ENCODE results near the gene ATP1B1.
A peak's percentile ranks its signal among the peaks of the same experiment; 100 is the strongest.

The ATP1B1 gene

DNA sequence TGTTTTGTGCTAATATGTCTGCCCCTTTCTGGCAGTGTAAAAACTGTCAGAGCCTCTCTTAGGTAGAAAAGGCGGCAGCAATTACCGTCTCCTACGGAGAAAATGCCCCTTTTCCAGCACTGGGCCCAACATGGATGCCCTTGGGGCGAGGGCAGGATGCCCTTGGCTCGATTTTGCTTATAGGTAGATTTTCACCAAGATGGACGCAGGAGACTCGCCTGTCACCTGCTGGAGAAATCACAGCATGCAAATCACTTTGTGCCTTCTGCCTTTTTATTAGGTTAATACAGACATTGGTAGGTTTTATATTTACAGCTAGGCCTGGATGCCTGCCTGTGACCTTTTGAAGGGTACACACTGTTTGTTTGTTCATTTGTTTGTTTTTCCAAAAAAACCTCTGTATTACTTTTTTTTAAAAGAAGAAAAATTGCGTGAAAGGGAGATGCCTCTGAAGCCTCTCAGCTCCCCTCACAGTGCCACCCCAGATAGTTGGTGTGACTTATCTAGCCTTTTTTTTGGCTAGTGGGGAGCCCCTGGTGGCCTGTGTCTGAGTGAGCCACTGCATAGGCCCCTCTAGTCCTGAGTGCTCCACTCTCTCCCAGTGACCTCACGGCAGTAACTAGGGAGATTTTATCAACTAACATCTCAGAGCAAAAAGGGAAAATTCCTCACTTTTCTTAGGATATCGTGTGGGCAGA, 2.5 kb downstream of the ATP1B1 start:
- Histone ChIP-seq H3K27ac (ENCODE audit: low read length) (no peak overlapping the region), H3K9me3 (ENCODE audit: insufficient read depth, low read depth, low read length) (no peaks in the 10 kb centered on the region), H3K4me3 (ENCODE audit: low read length) (peak overlapping the region; percentile 96; the same call in 1 of the 2 replicates), H3K27me3 (ENCODE audit: insufficient read depth, low read length) (peaks cover 12% of the 10 kb centered on the region), H3K4me1 (ENCODE audit: insufficient read depth, low read length) (peaks cover 37% of the 10 kb centered on the region), H3K9ac (ENCODE audit: low read depth, low read length) (peak overlapping the region; percentile 89; the same call in 1 of the 2 replicates), H3K36me3 (ENCODE audit: insufficient read depth, low read depth, low read length) (peaks cover 29% of the 10 kb centered on the region)

- Histone ChIP-seq H3K36me3 (ENCODE audit: insufficient read depth, low read depth, low read length) (peaks cover 35% of the 10 kb centered on the region), H3K4me3 (ENCODE audit: low read length) (peak overlapping the region; percentile 34; the same call in 1 of the 2 replicates), H3K27ac (ENCODE audit: low read length) (peak overlapping the region; percentile 18), H3K9ac (ENCODE audit: low read depth, low read length) (peak overlapping the region; percentile 4; the same call in 1 of the 2 replicates), H3K4me1 (ENCODE audit: insufficient read depth, low read length) (peaks cover 39% of the 10 kb centered on the region), H3K27me3 (ENCODE audit: insufficient read depth, low read length) (peaks cover 6% of the 10 kb centered on the region), H3K9me3 (ENCODE audit: insufficient read depth, low read depth, low read length) (no peaks in the 10 kb centered on the region)
These were observed 3.2 kb downstream of the ATP1B1 start for GRCh38 chr1:169109561-169110134.

GRCh38 chr1:169110236-169110635, 3.7 kb downstream of the ATP1B1 start:
- Histone ChIP-seq H3K4me3 (ENCODE audit: low read length) (no peak overlapping the region), H3K36me3 (ENCODE audit: insufficient read depth, low read depth, low read length) (peaks cover 36% of the 10 kb centered on the region), H3K9ac (ENCODE audit: low read depth, low read length) (peak overlapping the region; percentile 4; the same call in 1 of the 2 replicates), H3K27me3 (ENCODE audit: insufficient read depth, low read length) (peaks cover under 1% of the 10 kb centered on the region; the same call in 1 of the 2 replicates), H3K9me3 (ENCODE audit: insufficient read depth, low read depth, low read length) (no peaks in the 10 kb centered on the region), H3K27ac (ENCODE audit: low read length) (peak overlapping the region; percentile 18), H3K4me1 (ENCODE audit: insufficient read depth, low read length) (peaks cover 33% of the 10 kb centered on the region)

DNA sequence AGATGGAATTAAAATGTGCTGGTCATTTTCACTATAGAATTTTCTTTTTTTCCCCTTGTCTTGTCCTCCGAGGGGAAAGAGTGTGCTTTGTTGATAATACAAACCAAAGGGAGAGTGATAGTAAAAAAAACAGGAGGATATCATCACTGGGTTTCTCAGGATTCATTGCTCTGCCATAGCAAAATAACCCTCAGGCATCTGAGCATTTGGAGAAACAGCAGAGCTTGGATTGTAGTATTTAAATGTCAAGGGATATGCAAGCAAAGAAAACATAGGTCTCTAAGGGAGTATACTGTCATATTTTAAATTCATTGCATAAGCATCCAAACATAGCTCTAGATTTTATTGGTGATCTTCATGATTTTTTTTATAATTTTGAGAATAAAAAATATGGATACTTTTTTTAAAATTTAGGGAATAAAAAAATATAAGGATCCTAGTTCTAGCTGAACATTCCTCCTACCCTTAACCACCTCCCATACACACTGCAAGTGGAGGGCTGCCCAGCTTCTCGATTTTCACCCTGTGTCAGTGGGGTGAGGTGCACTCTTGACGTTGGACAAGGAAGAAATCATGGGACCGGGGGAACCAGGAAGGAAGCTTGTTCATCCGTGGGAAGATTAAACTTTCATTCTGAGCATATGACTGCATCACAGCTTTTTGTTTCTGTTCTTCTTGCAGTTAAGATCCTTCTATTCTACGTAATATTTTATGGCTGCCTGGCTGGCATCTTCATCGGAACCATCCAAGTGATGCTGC, 4.4 kb downstream of the ATP1B1 start:
- peaks cover 32% of the 10 kb centered on the region for H3K4me1 ChIP-seq (ENCODE audit: insufficient read depth, low read length)
- H3K27ac ChIP-seq (ENCODE audit: low read length): no peak overlapping the region
- no peak overlapping the region for H3K4me3 ChIP-seq (ENCODE audit: low read length)

GRCh38 chr1:169111472-169111871, 5.0 kb downstream of the ATP1B1 start:
- Histone ChIP-seq H3K9me3 (ENCODE audit: insufficient read depth, low read depth, low read length) (no peaks in the 10 kb centered on the region), H3K9ac (ENCODE audit: low read depth, low read length) (no peak overlapping the region), H3K27ac (ENCODE audit: low read length) (no peak overlapping the region), H3K36me3 (ENCODE audit: insufficient read depth, low read depth, low read length) (peaks cover 45% of the 10 kb centered on the region), H3K27me3 (ENCODE audit: insufficient read depth, low read length) (no peaks in the 10 kb centered on the region), H3K4me3 (ENCODE audit: low read length) (no peak overlapping the region), H3K4me1 (ENCODE audit: insufficient read depth, low read length) (peaks cover 32% of the 10 kb centered on the region)

More for the DNA sequence above, 4.4 kb downstream of the ATP1B1 start:
- peak overlapping the region; percentile 4; the same call in 1 of the 2 replicates for H3K9ac ChIP-seq (ENCODE audit: low read depth, low read length)
- no peaks in the 10 kb centered on the region for H3K27me3 ChIP-seq (ENCODE audit: insufficient read depth, low read length)
- H3K9me3 ChIP-seq (ENCODE audit: insufficient read depth, low read depth, low read length): no peaks in the 10 kb centered on the region
- peaks cover 40% of the 10 kb centered on the region for H3K36me3 ChIP-seq (ENCODE audit: insufficient read depth, low read depth, low read length)

DNA sequence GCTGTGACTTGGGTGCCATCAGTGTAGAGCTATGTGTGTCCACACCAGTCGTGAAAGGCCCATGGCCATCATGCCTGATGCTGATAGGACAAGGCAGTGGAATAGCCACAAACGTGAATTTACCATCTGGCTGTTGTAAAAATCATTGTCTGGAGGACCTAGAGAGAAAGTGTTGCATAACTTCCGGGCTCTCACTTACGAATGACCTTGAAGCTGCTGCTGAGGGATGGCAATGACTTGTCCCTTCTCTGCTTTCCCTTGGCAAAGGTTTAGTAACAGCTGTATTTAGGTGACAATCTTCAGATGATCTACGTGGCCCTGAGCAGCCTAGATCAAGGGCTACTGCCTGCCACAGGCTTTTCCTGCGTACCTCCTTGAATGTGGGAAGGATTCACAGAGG, 5.8 kb downstream of the ATP1B1 start:
- H3K27ac ChIP-seq (ENCODE audit: low read length): no peak overlapping the region
- no peak overlapping the region for H3K4me3 ChIP-seq (ENCODE audit: low read length)
- no peaks in the 10 kb centered on the region for H3K9me3 ChIP-seq (ENCODE audit: insufficient read depth, low read depth, low read length)
- H3K27me3 ChIP-seq (ENCODE audit: insufficient read depth, low read length): no peaks in the 10 kb centered on the region
- no peak overlapping the region for H3K9ac ChIP-seq (ENCODE audit: low read depth, low read length)
- H3K4me1 ChIP-seq (ENCODE audit: insufficient read depth, low read length): peaks cover 32% of the 10 kb centered on the region
- peaks cover 50% of the 10 kb centered on the region for H3K36me3 ChIP-seq (ENCODE audit: insufficient read depth, low read depth, low read length)

- peak overlapping the region; percentile 53 for H3K4me3 ChIP-seq (ENCODE audit: low read length)
- no peaks in the 10 kb centered on the region for H3K27me3 ChIP-seq (ENCODE audit: insufficient read depth, low read length)
- H3K9me3 ChIP-seq (ENCODE audit: insufficient read depth, low read depth, low read length): no peaks in the 10 kb centered on the region
- peak overlapping the region; percentile 38; the same call in 1 of the 2 replicates for H3K9ac ChIP-seq (ENCODE audit: low read depth, low read length)
- no peak overlapping the region for H3K27ac ChIP-seq (ENCODE audit: low read length)
- peaks cover 63% of the 10 kb centered on the region for H3K36me3 ChIP-seq (ENCODE audit: insufficient read depth, low read depth, low read length)
- peaks cover 21% of the 10 kb centered on the region for H3K4me1 ChIP-seq (ENCODE audit: insufficient read depth, low read length)
These were observed 7.2 kb downstream of the ATP1B1 start for GRCh38 chr1:169113613-169114119.

DNA sequence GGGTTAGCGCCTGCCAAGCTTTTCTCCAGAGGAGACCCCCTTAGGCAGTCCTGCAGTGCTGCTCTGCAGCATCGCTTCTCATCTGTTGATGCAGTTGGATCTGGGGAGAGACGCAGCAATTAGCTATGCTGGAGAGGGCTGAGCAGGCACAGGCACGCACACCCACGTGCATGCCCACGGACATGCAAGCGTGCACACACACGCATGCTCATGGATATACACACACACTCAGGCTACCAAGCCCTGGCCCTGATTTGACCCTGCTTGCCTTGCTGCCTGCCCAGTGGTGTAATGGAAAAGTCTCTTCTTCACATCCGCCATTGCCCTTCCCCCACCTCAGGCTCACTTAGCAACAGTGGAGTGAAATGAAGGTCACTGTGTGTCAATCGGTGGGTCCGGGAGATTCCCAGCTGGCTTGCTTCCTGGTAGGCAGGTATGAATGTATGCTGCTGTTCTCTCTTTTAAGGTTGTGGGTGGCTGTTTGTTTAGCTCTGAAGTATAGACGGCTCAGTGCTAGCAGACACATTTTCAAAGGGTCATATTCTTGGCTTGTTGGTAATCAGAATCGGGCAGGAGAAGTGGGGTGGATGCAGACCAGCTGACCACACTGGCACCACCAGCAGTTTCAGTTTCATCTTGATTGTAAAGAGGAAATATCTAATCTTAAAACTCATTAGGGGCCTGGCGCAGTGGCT, 9.5 kb downstream of the ATP1B1 start:
- Histone ChIP-seq H3K9ac (ENCODE audit: low read depth, low read length) (no peak overlapping the region), H3K4me3 (ENCODE audit: low read length) (no peak overlapping the region), H3K4me1 (ENCODE audit: insufficient read depth, low read length) (peaks cover 8% of the 10 kb centered on the region), H3K9me3 (ENCODE audit: insufficient read depth, low read depth, low read length) (no peaks in the 10 kb centered on the region), H3K27ac (ENCODE audit: low read length) (no peak overlapping the region), H3K36me3 (ENCODE audit: insufficient read depth, low read depth, low read length) (peaks cover 71% of the 10 kb centered on the region), H3K27me3 (ENCODE audit: insufficient read depth, low read length) (no peaks in the 10 kb centered on the region)

DNA sequence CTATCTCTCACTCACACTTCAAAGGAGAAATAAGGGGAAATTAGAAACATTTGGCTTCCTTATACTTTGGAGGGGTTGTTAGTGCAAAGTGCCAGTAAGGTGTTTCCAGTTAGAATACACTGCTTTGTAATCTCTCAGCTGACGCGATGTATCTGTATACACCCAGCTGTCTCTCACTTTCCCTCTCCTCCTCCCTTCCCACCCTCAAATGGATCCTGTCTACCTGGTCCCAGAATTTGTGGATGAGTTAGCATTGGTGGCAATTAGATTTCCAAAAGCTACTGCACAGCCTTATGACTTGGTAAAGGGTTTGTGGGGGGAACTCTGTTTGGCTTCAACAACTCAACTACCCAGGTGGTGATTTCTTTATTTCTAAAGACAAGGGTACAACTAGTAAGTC, 10.5 kb downstream of the ATP1B1 start:
- peaks cover 69% of the 10 kb centered on the region for H3K36me3 ChIP-seq (ENCODE audit: insufficient read depth, low read depth, low read length)
- no peak overlapping the region for H3K9ac ChIP-seq (ENCODE audit: low read depth, low read length)
- H3K27me3 ChIP-seq (ENCODE audit: insufficient read depth, low read length): no peaks in the 10 kb centered on the region
- no peaks in the 10 kb centered on the region for H3K9me3 ChIP-seq (ENCODE audit: insufficient read depth, low read depth, low read length)
- no peak overlapping the region for H3K27ac ChIP-seq (ENCODE audit: low read length)
- H3K4me1 ChIP-seq (ENCODE audit: insufficient read depth, low read length): peaks cover 8% of the 10 kb centered on the region
- H3K4me3 ChIP-seq (ENCODE audit: low read length): no peak overlapping the region

DNA sequence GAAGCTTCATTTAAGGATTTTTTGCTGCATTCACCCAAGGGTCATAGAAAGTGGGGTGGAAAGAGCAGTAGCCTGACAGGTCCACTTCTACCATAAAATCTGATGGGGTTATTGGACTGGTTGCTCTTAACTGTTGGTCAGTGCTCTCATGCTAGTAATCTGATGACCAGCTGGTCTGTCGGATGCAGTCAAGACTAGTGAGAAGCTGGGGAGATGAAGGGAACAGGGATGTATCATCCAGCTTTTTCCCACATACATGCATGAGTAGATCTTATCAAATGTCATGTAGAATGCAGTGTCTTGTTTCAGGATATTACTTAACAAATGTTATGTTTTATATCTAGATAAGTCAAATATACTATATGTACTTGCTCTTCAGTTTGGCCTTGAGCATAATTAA, 11.1 kb downstream of the ATP1B1 start:
- Histone ChIP-seq H3K36me3 (ENCODE audit: insufficient read depth, low read depth, low read length) (peaks cover 64% of the 10 kb centered on the region), H3K4me3 (ENCODE audit: low read length) (no peak overlapping the region), H3K4me1 (ENCODE audit: insufficient read depth, low read length) (peaks cover 8% of the 10 kb centered on the region), H3K27me3 (ENCODE audit: insufficient read depth, low read length) (no peaks in the 10 kb centered on the region), H3K9ac (ENCODE audit: low read depth, low read length) (no peak overlapping the region), H3K9me3 (ENCODE audit: insufficient read depth, low read depth, low read length) (no peaks in the 10 kb centered on the region), H3K27ac (ENCODE audit: low read length) (no peak overlapping the region)

- peaks cover 58% of the 10 kb centered on the region for H3K36me3 ChIP-seq (ENCODE audit: insufficient read depth, low read depth, low read length)
- H3K9me3 ChIP-seq (ENCODE audit: insufficient read depth, low read depth, low read length): no peaks in the 10 kb centered on the region
- no peak overlapping the region for H3K9ac ChIP-seq (ENCODE audit: low read depth, low read length)
- H3K4me1 ChIP-seq (ENCODE audit: insufficient read depth, low read length): peaks cover 7% of the 10 kb centered on the region
- H3K27me3 ChIP-seq (ENCODE audit: insufficient read depth, low read length): no peaks in the 10 kb centered on the region
- H3K4me3 ChIP-seq (ENCODE audit: low read length): no peak overlapping the region
- no peak overlapping the region for H3K27ac ChIP-seq (ENCODE audit: low read length)
These were observed 11.7 kb downstream of the ATP1B1 start for GRCh38 chr1:169118227-169118626.
